CD4-positive, alpha-beta T cell treated with Interleukin-1 beta for 1 hour (primary cell): ENCODE data around the gene ARL2.
"Not testable (repeated sequence)": the region's sequence is repeated elsewhere in the genome, so short reads cannot be mapped to it uniquely, and the experiment has no call there.

Experiments
- DNase-seq, 2 donors: peaks; one replicate each; pipeline ENCODE4 v3.0.0-alpha.2; 2020 to 2022

ARL2 gene

GRCh38 chr11:65008873-65009272, 5.1 kb upstream of the ARL2 start:
- no peak for DNase-seq

GRCh38 chr11:65013130-65013887, 651 bp upstream of the ARL2 start:
- peak; percentile 91 to 92 for DNase-seq

GRCh38 chr11:65014726-65015227, 817 bp downstream of the ARL2 start:
- no peak for DNase-seq

GRCh38 chr11:65016705-65017104, 2.7 kb downstream of the ARL2 start:
- DNase-seq, result no peak

GRCh38 chr11:65017937-65018336, 4.0 kb downstream of the ARL2 start:
- DNase-seq, result no peak

GRCh38 chr11:65019824-65020223, 5.9 kb downstream of the ARL2 start:
- no peak for DNase-seq

- DNase-seq, result no peak
These were observed 7.0 kb downstream of the ARL2 start for GRCh38 chr11:65021003-65021402.

GRCh38 chr11:65021509-65021908, 7.5 kb downstream of the ARL2 start:
- DNase-seq, result no peak

GRCh38 chr11:65023502-65023901, 9.5 kb downstream of the ARL2 start:
- DNase-seq, result not testable (repeated sequence)

GRCh38 chr11:65026810-65027209, 12.8 kb downstream of the ARL2 start:
- DNase-seq, result no peak

- DNase-seq, result peak; percentile 91 to 96
These were observed 13.5 kb downstream of the ARL2 start, which contains the start of gene SNX15 for GRCh38 chr11:65027213-65028067. SNX15 (plus strand) TSS chr11:65027439; CDS start chr11:65027538, 99 bp downstream.

GRCh38 chr11:65032216-65032615, 18.3 kb downstream of the ARL2 start:
- no peak for DNase-seq

- DNase-seq, result no peak
These were observed 20.5 kb downstream of the ARL2 start for GRCh38 chr11:65034423-65034822.

GRCh38 chr11:65035579-65035978, 21.6 kb downstream of the ARL2 start:
- no peak for DNase-seq

GRCh38 chr11:65036931-65037330, 23.0 kb downstream of the ARL2 start:
- DNase-seq, result no peak

- no peak for DNase-seq
These were observed 26.5 kb downstream of the ARL2 start for GRCh38 chr11:65040520-65040846.

GRCh38 chr11:65040847-65041622, 27.1 kb downstream of the ARL2 start, which contains the start of gene SAC3D1:
SAC3D1 (plus strand) TSS chr11:65041210; CDS start chr11:65041293, 83 bp downstream.
- DNase-seq, result peak; percentile 89 to 90

GRCh38 chr11:65042891-65043290, 28.9 kb downstream of the ARL2 start:
- DNase-seq, result no peak

GRCh38 chr11:65043881-65044501, 30.0 kb downstream of the ARL2 start:
- DNase-seq, result peak in 1 of 2 donors; percentile 43

- no peak for DNase-seq
These were observed 31.1 kb downstream of the ARL2 start for GRCh38 chr11:65045061-65045460.

- DNase-seq, result no peak
These were observed 31.8 kb downstream of the ARL2 start for GRCh38 chr11:65045728-65046127.
